HG02642 (cell line): ENCODE measurements around the gene SH3GL3.

Experiments used
- ATAC-seq: cut with Tn5 transposase; IDR thresholded peaks from one replicate; pipeline ENCODE4 v1.9.1; 2021; ENCODE audit warnings: mild to moderate bottlenecking; ENCODE audit not compliant: unreplicated experiment, poor library complexity

Gene SH3GL3

DNA sequence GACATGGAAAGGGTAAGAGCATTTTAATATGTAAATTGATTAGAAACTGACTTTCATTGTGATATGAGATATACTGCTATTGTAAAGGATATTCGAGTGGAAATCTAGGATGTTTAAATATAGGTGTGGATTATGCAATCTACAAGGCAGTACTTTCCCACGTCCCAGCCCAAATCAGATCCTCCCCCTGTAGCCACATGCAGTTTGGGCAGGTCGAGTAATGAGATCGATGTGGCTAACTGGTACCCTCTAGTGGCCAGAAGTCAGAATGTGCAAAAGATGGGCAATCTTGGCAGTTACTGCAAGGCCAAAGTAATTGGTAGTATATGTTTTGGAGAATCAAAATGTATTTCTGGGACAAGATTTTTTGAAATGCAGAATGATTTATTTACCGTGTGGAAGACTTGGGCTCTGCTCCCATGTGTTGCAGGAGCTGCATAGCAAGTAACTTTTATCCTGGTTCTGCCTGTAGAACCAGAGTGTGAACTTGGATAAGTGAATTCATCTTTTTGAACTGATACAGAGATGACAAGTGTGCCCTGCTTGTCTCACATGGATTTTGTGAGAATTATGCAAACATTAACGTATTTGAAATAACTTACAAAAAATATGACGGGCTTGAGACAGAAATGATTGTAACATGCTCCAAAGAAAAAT, 112.3 kb downstream of the SH3GL3 start:
- no peak for ATAC-seq

DNA sequence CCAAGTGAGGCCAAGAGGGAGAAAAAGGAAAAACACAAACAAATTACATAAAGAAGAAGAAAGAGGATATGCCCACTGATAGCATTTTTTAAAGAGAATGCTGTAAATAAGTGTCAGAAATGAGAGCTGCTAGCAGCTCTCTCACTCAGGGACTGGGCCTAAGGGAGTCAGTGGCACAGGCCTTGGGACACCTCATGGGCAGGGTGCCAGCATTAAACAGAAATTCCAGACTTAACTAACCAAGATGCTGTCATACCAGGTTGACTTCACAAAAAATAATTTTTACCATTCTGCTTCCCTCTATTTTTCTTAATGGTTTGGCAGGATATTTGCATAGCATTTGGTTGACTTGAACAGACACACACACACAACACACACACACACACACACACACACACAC, 114.5 kb downstream of the SH3GL3 start:
- no peak for ATAC-seq

DNA sequence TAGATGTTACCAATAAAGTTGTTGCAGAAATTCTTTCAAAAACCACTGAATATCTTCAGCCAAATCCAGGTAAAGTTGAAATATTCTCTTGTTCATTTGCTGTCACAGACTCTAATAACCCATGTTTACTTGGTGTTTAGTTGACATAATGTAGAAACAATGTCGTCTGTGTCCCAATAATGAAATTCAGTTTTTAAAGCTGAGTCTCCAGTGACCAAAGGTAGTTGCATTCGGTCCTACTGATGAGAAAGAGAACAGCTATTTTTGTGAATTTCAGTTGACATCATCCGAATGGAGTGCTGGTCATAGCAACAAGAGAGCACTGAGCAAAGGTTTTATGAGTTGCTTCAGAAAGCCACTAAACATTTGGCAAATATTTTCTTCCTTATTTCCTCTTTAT, 118.0 kb downstream of the SH3GL3 start:
- ATAC-seq: no peak

- no peak for ATAC-seq
Measured at GRCh38 chr15:83565553-83566159, 118.5 kb downstream of the SH3GL3 start.

GRCh38 chr15:83567318-83567717, 120.2 kb downstream of the SH3GL3 start:
- no peak for ATAC-seq

- ATAC-seq: no peak
Measured at GRCh38 chr15:83569341-83569740, 122.2 kb downstream of the SH3GL3 start.

DNA sequence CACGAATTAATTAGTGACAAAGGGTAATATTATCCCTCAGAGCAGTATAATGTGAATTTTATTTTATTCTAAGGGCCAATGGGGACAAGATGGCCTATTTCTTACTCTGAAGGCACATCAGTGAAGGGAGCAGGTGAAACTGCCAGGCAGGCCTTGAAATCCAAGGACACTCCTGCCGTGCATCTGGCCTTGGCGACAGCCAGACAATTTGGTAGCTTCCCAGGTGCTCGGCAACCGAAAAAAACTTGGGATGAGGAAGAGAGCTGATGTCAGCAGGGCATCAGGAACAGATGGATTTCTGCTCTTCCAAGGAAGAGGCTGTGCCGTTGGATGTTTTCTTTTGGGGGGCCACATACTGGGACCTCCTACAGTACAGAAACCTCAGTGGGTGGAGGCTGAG, 123.6 kb downstream of the SH3GL3 start:
- no peak for ATAC-seq

DNA sequence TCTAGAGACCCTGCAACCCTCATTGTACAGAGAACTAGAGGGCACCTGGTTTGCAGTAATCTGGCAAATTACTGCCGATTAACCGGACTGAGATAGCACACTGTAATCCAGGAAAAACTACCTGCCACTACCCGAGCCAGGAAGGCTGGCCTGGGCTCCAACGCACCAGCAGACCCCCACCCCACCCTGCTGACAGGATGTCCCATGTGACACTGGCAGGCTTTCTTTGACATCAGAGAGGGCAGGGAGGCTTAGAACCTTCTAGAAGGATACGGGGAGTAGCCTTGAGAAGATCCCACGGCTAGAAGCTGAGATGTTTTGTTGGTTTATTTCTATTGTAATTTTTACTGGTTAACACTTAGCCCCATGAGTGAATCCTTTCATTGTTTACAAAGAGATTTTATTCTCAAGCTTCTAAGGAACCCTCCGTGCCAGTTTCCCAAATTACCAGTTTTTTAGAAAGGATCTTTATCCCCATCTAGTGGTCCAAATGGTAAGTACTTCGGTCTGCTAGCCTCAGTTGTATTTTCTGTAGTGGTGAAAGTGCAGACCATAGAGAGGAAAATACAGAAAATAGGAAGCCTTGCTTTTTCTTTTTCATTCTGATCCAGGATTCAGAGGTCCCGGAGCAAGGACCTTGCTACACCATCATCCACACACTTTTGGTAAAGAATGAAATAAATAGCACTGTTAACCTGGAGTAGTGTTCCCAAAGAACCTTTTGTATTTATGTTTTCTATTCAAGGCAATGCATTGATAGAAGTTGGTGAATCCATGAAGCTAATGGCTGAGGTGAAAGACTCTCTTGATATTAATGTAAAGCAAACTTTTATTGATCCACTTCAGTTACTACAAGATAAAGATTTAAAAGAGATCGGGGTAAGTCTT, 124.9 kb downstream of the SH3GL3 start:
- no peak for ATAC-seq

DNA sequence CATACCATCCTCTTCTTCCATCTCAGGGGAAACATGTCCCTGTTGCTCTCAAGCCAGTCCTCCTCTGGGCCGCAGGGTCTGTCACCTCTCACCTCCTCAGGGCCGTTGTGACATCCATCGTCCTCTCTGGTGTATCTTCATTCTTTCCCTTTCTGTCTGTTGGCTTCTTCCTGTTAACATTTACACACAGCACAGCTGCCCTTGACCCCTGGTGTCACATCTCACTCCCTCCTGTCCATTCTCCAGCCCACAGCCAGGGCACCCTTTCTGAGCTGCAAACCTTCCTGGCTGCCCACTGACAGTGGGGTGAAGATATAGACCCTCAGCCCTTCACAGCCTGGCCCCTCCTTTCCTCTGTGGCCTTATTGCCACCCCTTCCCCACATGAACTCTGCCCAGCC, 127.2 kb downstream of the SH3GL3 start:
- ATAC-seq: no peak

DNA sequence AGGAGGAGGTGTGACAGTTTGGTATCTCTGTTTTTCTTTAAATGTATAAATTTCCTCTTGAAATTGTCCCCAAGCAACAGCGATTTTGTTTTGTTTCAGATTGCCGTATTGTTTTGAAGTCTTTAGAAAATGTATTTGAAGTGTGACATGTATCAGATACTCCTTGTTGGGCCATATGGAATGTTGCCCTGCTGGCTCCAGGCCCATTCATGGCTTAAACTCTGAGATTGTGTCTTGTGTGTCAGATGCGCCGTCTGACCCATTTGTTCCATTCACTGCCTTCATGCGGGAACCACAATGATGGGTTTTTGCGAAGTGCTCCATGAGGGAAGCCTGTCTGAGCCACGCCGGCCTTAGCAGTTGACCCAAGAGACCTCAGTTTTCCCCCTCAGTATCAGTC, 131.6 kb downstream of the SH3GL3 start:
- no peak for ATAC-seq

- no peak for ATAC-seq
Measured at GRCh38 chr15:83581381-83581780, 134.2 kb downstream of the SH3GL3 start.

- no peak for ATAC-seq
Measured at GRCh38 chr15:83582381-83582780, 135.2 kb downstream of the SH3GL3 start.

- no peak for ATAC-seq
Measured at GRCh38 chr15:83585601-83586335, 138.6 kb downstream of the SH3GL3 start.

DNA sequence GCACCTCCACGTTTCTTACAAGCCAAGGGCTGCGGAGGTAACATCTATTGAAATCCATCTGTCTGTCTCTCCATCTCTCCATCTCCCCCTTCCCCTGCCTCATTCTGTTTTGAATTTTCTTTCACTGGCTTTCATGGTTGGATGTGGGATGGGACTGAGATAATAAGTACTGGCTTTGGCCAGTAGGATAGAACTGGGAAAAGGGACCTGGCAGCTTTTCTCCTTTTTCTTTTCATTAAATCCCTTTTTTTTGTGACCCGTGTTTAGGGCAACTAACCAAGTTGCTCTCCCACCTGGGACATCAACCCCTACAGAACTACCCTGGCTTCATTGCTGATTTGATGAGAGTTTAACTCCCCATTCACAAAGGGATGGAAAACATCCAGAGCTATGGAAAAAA, 139.9 kb downstream of the SH3GL3 start:
- no peak for ATAC-seq

- ATAC-seq: no peak
Measured at GRCh38 chr15:83588441-83588840, 141.3 kb downstream of the SH3GL3 start.

DNA sequence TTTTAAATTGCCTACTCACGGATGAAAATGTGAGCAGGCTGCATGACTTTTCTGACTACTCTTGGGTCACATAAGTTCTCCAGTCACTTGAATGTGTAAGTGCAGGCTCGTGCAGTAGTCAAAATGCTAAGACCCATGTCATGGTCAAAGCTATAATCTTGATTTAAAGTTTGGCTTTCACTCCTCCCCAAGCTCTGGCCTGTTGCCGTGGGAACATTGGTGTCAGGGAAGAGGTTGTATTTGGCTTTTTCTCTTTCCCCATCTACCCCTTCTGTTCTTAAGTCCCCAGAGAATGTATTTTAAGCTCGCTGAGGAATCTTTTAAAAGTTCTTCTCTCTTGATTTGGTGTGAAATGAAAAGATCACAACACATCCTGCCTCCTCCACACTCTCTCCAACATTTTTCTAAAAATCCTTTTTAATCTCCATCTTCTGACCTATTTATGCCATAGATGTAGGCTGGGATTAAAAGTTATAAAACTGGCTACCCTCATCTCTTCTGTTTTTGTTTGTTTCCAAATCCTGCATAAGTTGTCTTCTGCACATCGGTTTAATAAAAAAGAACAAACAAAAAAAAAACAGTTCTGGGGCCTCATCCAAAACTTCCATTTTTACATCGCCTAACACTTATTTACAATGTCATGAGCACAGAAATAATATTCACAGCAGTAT, 145.4 kb downstream of the SH3GL3 start:
- ATAC-seq: no peak

- no peak for ATAC-seq
Measured at GRCh38 chr15:83595191-83595590, 148.1 kb downstream of the SH3GL3 start.

- no peak for ATAC-seq
Measured at GRCh38 chr15:83598031-83598430, 150.9 kb downstream of the SH3GL3 start.

DNA sequence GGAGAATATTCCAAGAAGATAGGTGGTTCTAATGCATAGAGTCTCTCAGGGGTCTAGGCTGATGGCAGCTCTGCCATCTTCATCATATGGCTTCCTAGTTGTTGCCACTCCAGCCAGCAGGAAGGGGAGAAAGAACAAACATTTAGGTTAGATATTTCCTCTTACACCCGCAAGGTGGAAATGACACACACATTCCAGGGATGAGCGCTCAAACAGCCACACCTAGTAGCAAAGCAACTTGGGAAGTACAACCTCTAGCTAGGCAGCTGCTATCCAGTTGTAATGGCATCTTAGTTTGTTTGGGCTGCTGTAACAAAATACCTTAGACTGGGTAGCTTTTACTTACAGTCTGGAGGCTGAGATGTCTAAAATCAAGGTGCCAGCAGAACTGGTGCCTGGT, 154.9 kb downstream of the SH3GL3 start:
- no peak for ATAC-seq

DNA sequence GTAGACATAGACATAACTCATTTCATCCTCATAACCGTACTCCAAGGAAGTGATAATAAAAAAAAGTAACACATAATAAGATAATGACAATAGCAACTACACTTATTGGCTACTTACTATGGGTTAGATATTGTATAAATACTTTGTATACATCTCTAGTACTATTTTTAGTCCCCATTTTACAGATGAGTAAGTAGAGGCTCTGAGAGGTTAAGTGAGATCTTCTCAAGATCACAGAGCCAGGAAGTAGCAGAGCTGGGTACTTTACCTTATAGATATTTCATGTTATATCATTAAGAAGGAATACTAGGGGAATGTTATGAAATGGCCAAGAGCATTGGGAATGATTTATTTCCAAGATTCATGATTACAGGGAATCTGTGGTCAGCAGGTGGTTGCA, 157.4 kb downstream of the SH3GL3 start:
- no peak for ATAC-seq
